HepG2 (cell line): ENCODE measurements around the gene GNA15. TPM values are rescaled to one million over a fixed set of nuclear protein-coding genes. Genes with fewer than 3 reads are reported as not detected.
A peak's percentile ranks its signal among the peaks of the same experiment; 100 is the strongest.

Experiments used
- ARHGAP35 ChIP-seq: sonication (generic); formaldehyde crosslinking; IDR thresholded peaks from 2 replicates; pipeline ENCODE4 v1.9.0; 2022; ENCODE audit warnings: mild to moderate bottlenecking, inconsistent platforms, moderate library complexity, missing genetic modification reagents, borderline replicate concordance
- ATF1 ChIP-seq: IDR thresholded peaks from 2 replicates; pipeline ENCODE4 v1.6.1; 2016; ENCODE audit warnings: mild to moderate bottlenecking, control low read depth
- FOSL2 ChIP-seq: sonication (generic); formaldehyde crosslinking; IDR thresholded peaks from 2 replicates; pipeline ENCODE4 v1.4.0; 2020; ENCODE audit warnings: missing genetic modification reagents
- FOXJ3 ChIP-seq: sonication (generic); formaldehyde crosslinking; IDR thresholded peaks from 2 replicates; pipeline ENCODE4 v1.4.0; 2020; ENCODE audit warnings: missing genetic modification reagents, mild to moderate bottlenecking, borderline replicate concordance
- HNF4A ChIP-seq: sonication (generic); formaldehyde crosslinking; IDR thresholded peaks from 2 replicates; pipeline ENCODE4 v1.4.0; 2020; ENCODE audit warnings: missing genetic modification reagents
- ISX ChIP-seq: sonication (generic); formaldehyde crosslinking; conservative IDR thresholded peaks from 2 replicates; pipeline ENCODE4 v1.5.0; 2020; ENCODE audit warnings: missing genetic modification reagents
- KDM5A ChIP-seq: fragments of 200-600 bp; sonication (generic); IDR thresholded peaks from 2 replicates; pipeline ENCODE4 v1.7.0; 2018; ENCODE audit warnings: antibody characterized with exemption, mild to moderate bottlenecking, low read length, borderline replicate concordance
- KLF9 ChIP-seq: IDR thresholded peaks from 2 replicates; pipeline ENCODE4 v1.6.1; 2016; ENCODE audit warnings: low read depth
- PCBP2 ChIP-seq: fragments of 200-400 bp; formaldehyde crosslinking; optimal IDR thresholded peaks from 2 replicates; pipeline ENCODE3; 2018; ENCODE audit warnings: low read length, low read depth; ENCODE audit not compliant: poor library complexity, severe bottlenecking
- PHF21A ChIP-seq: sonication (generic); formaldehyde crosslinking; IDR thresholded peaks from 2 replicates; pipeline ENCODE4 v1.5.0; 2020; ENCODE audit warnings: mild to moderate bottlenecking, missing genetic modification reagents
- RBM39 ChIP-seq: fragments of 200-400 bp; formaldehyde crosslinking; IDR thresholded peaks from one replicate; pipeline ENCODE4 v1.6.1; 2018; ENCODE audit warnings: antibody characterized with exemption, mild to moderate bottlenecking, low read depth, low read length; ENCODE audit not compliant: poor library complexity, severe bottlenecking
- SAP130 ChIP-seq: IDR thresholded peaks from 2 replicates; pipeline ENCODE4 v1.6.1; 2016; ENCODE audit warnings: low read depth
- SIX1 ChIP-seq: sonication (generic); formaldehyde crosslinking; IDR thresholded peaks from 2 replicates; pipeline ENCODE4 v1.4.0; 2020; ENCODE audit warnings: missing genetic modification reagents, borderline replicate concordance
- SIX4 ChIP-seq: sonication (generic); formaldehyde crosslinking; IDR thresholded peaks from 2 replicates; pipeline ENCODE4 v1.4.0; 2020; ENCODE audit warnings: missing genetic modification reagents
- TBX3 ChIP-seq: fragments of 450-650 bp; IDR thresholded peaks from 2 replicates; pipeline ENCODE4 v1.6.1; 2017; ENCODE audit warnings: antibody characterized with exemption, mild to moderate bottlenecking, inconsistent platforms, borderline replicate concordance
- ZNF724P ChIP-seq: sonication (generic); formaldehyde crosslinking; IDR thresholded peaks from 2 replicates; pipeline ENCODE4 v1.8.0; 2022; ENCODE audit warnings: missing genetic modification reagents, borderline replicate concordance
- ZNF83 ChIP-seq: sonication (generic); formaldehyde crosslinking; IDR thresholded peaks from 2 replicates; pipeline ENCODE4 v1.4.0; 2020; ENCODE audit warnings: missing genetic modification reagents, mild to moderate bottlenecking, borderline replicate concordance
- polyA plus RNA-seq, 8 experiments: library from polyadenylated mRNA; depleted of rRNA in 3 of 8; stranded (reverse) in 7 of 8; unstranded in 1 of 8; fragments of >200 nt; fragmentation: Illumina TruSeq in 4 of 8; extraction: Trizol in 4 of 8; gene quantifications; 2 replicates each; pipeline versions ENCODE4 v1.2.1 to v1.2.3, GENCODE V29; 2011 to 2016; ENCODE audit warnings: low read depth in 4 of 8, missing spikeins in 1 of 8, mixed read lengths in 1 of 8; ENCODE audit not compliant: insufficient read depth in 1 of 8
- total RNA-seq, 5 experiments: library from RNA; depleted of rRNA; stranded (reverse); fragments of >200 nt; fragmentation: Illumina TruSeq; extraction: Trizol; gene quantifications; 2 replicates each; pipeline ENCODE4 v1.2.3, GENCODE V29; 2016; ENCODE audit warnings: low read depth in 1 of 5
- TF ChIP-seq, protein P1 (sequence below): sonication (generic); formaldehyde crosslinking; IDR thresholded peaks from 2 replicates; pipeline ENCODE4 v1.4.0; 2020; ENCODE audit warnings: missing genetic modification reagents
- TF ChIP-seq, protein P2 (sequence below): sonication (generic); formaldehyde crosslinking; IDR thresholded peaks from 2 replicates; pipeline ENCODE4 v1.4.0; 2020; ENCODE audit warnings: missing genetic modification reagents, mild to moderate bottlenecking, borderline replicate concordance
- TF ChIP-seq, protein P3 (sequence below): sonication (generic); formaldehyde crosslinking; IDR thresholded peaks from 2 replicates; pipeline ENCODE4 v1.5.0; 2020; ENCODE audit warnings: mild to moderate bottlenecking, missing genetic modification reagents, borderline replicate concordance

Gene GNA15
- total and polyA plus RNA-seq, 2 of the 13 experiments (the other 11 are each of a cell fraction or from before 2014, with no cell fraction given), result not detected

DNA sequence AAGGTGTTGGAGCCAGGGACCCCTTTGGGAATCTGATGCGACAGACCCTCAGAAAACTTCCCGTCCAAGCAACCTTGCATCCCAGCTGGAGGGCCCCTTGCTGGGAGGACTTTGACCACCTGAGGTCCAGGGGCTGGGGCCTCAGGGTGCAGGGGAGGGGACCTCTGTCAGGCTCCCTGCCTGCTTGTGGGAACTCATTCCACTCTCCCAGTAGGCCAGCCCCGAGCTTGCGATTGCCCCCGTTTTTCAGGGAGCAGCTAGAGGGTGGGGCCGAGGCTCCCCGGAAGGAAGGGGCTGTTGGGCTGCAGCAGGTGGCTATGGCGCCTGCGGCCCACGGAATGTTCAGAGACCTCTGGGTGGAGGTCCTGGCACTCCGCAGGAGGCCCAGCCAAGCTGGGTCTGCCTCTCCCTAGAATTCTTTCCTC lies 38.9 kb upstream of the GNA15 start (continued):
- no peak for TF ChIP-seq ISX (CRISPR knock-in tag)
- no peak for TF ChIP-seq ARHGAP35 (CRISPR knock-in tag)
- TF ChIP-seq HNF4A (CRISPR knock-in tag), result peak; percentile 91
- no peak for TF ChIP-seq SIX1 (CRISPR knock-in tag)
- TF ChIP-seq SAP130 (CRISPR knock-in tag), result no peak
- TF ChIP-seq RBM39, result no peak
- no peak for TF ChIP-seq PCBP2
- no peak for TF ChIP-seq FOXJ3 (CRISPR knock-in tag)
- TF ChIP-seq PHF21A (CRISPR knock-in tag), result no peak; the same call in 1 of the 2 replicates
- TF ChIP-seq ZNF724P (CRISPR knock-in tag), result no peak
- TF ChIP-seq, protein P1, sequence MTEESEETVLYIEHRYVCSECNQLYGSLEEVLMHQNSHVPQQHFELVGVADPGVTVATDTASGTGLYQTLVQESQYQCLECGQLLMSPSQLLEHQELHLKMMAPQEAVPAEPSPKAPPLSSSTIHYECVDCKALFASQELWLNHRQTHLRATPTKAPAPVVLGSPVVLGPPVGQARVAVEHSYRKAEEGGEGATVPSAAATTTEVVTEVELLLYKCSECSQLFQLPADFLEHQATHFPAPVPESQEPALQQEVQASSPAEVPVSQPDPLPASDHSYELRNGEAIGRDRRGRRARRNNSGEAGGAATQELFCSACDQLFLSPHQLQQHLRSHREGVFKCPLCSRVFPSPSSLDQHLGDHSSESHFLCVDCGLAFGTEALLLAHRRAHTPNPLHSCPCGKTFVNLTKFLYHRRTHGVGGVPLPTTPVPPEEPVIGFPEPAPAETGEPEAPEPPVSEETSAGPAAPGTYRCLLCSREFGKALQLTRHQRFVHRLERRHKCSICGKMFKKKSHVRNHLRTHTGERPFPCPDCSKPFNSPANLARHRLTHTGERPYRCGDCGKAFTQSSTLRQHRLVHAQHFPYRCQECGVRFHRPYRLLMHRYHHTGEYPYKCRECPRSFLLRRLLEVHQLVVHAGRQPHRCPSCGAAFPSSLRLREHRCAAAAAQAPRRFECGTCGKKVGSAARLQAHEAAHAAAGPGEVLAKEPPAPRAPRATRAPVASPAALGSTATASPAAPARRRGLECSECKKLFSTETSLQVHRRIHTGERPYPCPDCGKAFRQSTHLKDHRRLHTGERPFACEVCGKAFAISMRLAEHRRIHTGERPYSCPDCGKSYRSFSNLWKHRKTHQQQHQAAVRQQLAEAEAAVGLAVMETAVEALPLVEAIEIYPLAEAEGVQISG, result no peak; the same call in none of the 2 replicates
- TF ChIP-seq KLF9, result no peak
- TF ChIP-seq SIX4 (CRISPR knock-in tag), result no peak
- no peak for TF ChIP-seq TBX3
- no peak for TF ChIP-seq ATF1 (CRISPR knock-in tag)
- TF ChIP-seq ZNF83 (CRISPR knock-in tag), result no peak
- TF ChIP-seq FOSL2, result no peak
- TF ChIP-seq KDM5A, result no peak
- TF ChIP-seq, protein P2, sequence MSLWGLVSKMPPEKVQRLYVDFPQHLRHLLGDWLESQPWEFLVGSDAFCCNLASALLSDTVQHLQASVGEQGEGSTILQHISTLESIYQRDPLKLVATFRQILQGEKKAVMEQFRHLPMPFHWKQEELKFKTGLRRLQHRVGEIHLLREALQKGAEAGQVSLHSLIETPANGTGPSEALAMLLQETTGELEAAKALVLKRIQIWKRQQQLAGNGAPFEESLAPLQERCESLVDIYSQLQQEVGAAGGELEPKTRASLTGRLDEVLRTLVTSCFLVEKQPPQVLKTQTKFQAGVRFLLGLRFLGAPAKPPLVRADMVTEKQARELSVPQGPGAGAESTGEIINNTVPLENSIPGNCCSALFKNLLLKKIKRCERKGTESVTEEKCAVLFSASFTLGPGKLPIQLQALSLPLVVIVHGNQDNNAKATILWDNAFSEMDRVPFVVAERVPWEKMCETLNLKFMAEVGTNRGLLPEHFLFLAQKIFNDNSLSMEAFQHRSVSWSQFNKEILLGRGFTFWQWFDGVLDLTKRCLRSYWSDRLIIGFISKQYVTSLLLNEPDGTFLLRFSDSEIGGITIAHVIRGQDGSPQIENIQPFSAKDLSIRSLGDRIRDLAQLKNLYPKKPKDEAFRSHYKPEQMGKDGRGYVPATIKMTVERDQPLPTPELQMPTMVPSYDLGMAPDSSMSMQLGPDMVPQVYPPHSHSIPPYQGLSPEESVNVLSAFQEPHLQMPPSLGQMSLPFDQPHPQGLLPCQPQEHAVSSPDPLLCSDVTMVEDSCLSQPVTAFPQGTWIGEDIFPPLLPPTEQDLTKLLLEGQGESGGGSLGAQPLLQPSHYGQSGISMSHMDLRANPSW (CRISPR knock-in tag), result no peak
- TF ChIP-seq, protein P3, sequence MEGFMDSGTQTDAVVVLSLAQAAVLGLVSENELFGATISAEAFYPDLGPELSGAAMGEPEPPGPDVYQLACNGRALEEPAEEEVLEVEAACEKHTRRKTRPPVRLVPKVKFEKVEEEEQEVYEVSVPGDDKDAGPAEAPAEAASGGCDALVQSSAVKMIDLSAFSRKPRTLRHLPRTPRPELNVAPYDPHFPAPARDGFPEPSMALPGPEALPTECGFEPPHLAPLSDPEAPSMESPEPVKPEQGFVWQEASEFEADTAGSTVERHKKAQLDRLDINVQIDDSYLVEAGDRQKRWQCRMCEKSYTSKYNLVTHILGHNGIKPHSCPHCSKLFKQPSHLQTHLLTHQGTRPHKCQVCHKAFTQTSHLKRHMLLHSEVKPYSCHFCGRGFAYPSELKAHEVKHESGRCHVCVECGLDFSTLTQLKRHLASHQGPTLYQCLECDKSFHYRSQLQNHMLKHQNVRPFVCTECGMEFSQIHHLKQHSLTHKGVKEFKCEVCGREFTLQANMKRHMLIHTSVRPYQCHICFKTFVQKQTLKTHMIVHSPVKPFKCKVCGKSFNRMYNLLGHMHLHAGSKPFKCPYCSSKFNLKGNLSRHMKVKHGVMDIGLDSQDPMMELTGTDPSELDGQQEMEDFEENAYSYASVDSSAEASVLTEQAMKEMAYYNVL (CRISPR knock-in tag), result no peak
